ENCODE measurements around the gene PRKCB. TPM values are rescaled to one million over a fixed set of nuclear protein-coding genes. Genes with fewer than 3 reads are reported as not detected.

PRKCB gene
- total RNA-seq: 0.21 TPM in 1 of 2 replicates, not detected in the other

GRCh38 chr16:23835390-23836077 is at the start of gene PRKCB:
TSS of gene PRKCB (plus strand) at chr16:23835983.

GRCh38 chr16:24255456-24256371 is 419.9 kb downstream of the PRKCB start, which contains the start of gene CACNG3:
TSS of gene CACNG3 (plus strand) at chr16:24256335. CDS start at chr16:24256755, 420 bp downstream.

Other genes with a start within 250 kb of the PRKCB start
- 77.8 and 91.6 TPM in 2 replicates for gene NDUFAB1, start 239.7 kb upstream of the PRKCB start, total RNA-seq
- gene PALB2, start 194.7 kb upstream of the PRKCB start, total RNA-seq: 8.9 and 14.3 TPM in 2 replicates
- gene DCTN5, start 194.5 kb upstream of the PRKCB start, total RNA-seq: 33.0 and 48.7 TPM in 2 replicates
- 1.9 and 6.0 TPM in 2 replicates for gene PLK1, start 157.1 kb upstream of the PRKCB start, total RNA-seq
- gene ERN2, start 122.8 kb upstream of the PRKCB start, total RNA-seq: 0.21 and 0.48 TPM in 2 replicates
- gene CHP2, start 81.0 kb upstream of the PRKCB start, total RNA-seq: 0.24 and 1.3 TPM in 2 replicates

Measured in tracheal epithelial cell (primary cell).